ENCODE measurements around the gene YTHDC2. TPM values are rescaled to one million over a fixed set of nuclear protein-coding genes. Genes with fewer than 3 reads are reported as not detected.
A peak's percentile ranks its signal among the peaks of the same experiment; 100 is the strongest.

Gene YTHDC2
- total RNA-seq, 1 donor from 2014 or later = 32.1 TPM

DNA sequence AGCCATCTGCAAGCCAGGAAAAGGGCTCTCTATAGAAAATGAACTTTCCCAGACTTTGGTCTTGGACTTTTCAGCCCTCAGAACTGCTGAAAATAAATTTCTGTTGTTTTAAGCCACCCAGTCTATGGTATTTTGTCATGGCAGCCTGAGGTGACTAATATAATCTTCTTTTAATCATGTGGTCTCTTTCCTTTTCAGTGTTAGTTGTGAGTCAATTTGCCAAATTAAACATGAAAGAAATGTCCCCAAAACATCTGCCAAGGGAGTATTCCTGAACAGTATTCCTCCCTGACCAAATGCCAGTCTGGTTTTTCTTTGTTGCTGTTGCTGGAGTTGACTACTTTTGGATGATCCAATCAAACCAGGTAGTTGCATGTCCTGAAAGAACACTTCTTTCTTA lies 4.7 kb upstream of the YTHDC2 start:
- Mint-ChIP-seq H3K36me3 (ENCODE audit: low read depth) (no peaks in the 10 kb centered on the region), H3K9me3 (peaks cover 2% of the 10 kb centered on the region), H3K4me3 (no peak overlapping the region), H3K27me3 (ENCODE audit: low read depth) (peaks cover 24% of the 10 kb centered on the region), H3K27ac (ENCODE audit: unreplicated experiment) (no peak overlapping the region), H3K4me1 (peaks cover 4% of the 10 kb centered on the region)
- TF ChIP-seq, protein P1, sequence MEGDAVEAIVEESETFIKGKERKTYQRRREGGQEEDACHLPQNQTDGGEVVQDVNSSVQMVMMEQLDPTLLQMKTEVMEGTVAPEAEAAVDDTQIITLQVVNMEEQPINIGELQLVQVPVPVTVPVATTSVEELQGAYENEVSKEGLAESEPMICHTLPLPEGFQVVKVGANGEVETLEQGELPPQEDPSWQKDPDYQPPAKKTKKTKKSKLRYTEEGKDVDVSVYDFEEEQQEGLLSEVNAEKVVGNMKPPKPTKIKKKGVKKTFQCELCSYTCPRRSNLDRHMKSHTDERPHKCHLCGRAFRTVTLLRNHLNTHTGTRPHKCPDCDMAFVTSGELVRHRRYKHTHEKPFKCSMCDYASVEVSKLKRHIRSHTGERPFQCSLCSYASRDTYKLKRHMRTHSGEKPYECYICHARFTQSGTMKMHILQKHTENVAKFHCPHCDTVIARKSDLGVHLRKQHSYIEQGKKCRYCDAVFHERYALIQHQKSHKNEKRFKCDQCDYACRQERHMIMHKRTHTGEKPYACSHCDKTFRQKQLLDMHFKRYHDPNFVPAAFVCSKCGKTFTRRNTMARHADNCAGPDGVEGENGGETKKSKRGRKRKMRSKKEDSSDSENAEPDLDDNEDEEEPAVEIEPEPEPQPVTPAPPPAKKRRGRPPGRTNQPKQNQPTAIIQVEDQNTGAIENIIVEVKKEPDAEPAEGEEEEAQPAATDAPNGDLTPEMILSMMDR (conservative IDR thresholded peaks at IDR 0.05) = no peak
- no peak for DNase-seq (ENCODE audit: low read depth, low spot score)

DNA sequence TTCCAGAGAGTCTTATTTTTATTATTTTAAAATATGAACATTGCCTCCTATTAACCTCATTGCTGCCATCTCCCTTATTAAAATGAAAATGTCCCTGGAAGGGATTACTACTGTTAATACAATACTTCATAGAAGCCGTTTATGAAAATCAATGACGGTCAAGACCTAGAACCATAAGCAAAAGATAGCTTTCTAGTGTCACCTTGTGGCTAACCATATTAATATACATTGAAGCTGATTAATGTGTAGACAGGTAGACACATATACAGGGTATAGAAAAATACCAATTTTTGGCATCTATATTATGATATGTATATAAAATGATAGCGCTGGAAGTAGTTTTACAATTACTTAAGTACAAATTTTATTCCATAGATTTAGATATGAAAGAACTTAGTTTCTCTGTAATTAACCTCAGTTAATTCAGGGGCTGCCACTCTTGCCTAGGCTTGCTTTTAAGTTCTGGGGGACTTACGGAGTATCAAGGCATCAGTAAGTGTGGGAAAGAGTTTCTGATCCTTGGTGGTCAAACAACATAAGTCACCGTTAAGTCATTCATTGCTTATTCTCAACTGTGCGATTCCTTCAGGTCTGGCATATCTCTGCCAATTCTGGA lies 2.5 kb upstream of the YTHDC2 start:
- Mint-ChIP-seq H3K27ac (ENCODE audit: unreplicated experiment) (no peak overlapping the region), H3K27me3 (ENCODE audit: low read depth) (peaks cover 24% of the 10 kb centered on the region), H3K4me1 (peaks cover 23% of the 10 kb centered on the region), H3K36me3 (ENCODE audit: low read depth) (no peaks in the 10 kb centered on the region), H3K9me3 (peaks cover 2% of the 10 kb centered on the region), H3K4me3 (peak overlapping the region; percentile 1)
- no peak for DNase-seq (ENCODE audit: low read depth, low spot score)
- TF ChIP-seq, protein P1 (conservative IDR thresholded peaks at IDR 0.05) = peak; percentile 65

DNA sequence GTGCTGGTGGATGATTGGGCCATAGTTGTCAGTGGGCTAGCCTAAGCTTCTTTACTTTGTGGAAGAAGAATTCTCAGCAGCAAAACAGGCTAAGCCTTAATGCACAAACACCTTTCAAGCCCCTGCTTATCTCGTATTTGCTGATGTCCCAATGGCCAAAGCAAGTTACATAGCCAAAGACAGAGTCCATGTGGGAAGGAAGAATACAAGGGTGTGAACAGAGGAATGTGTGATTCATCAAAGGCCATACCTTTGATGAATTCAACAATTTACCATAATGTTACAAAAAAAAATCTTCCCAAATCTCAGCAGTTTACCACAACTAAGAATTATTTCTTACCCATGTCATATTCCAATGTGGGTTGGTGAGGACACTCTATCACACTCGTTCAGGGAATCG lies 1.2 kb upstream of the YTHDC2 start:
- DNase-seq (ENCODE audit: low read depth, low spot score) = no peak
- Mint-ChIP-seq H3K4me3 (peak overlapping the region; percentile 20), H3K4me1 (peaks cover 32% of the 10 kb centered on the region), H3K9me3 (peaks cover 2% of the 10 kb centered on the region), H3K27me3 (ENCODE audit: low read depth) (peaks cover 24% of the 10 kb centered on the region), H3K36me3 (ENCODE audit: low read depth) (peaks cover 2% of the 10 kb centered on the region), H3K27ac (ENCODE audit: unreplicated experiment) (no peak overlapping the region)
- TF ChIP-seq, protein P1 (conservative IDR thresholded peaks at IDR 0.05) = no peak

DNA sequence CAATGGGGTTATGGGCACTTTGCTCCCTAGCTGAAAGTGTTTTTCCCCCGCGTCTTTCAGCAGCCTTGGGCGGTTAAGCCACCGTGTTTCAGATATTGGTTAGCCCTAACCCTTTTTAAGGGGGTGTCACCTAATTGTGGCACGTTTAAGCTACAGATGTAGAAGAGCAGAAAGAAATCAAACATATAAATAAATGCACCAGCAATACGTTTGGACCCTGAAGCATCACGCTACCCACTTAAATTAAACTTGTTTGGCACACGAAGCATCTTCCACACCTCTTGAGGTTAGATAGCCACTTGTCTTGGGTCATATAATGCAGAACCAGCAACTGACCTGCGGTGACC lies 768 bp downstream of the YTHDC2 start:
- TF ChIP-seq, protein P1 (conservative IDR thresholded peaks at IDR 0.05) = no peak
- H3K27me3 Mint-ChIP-seq (ENCODE audit: low read depth) = peaks cover 7% of the 10 kb centered on the region
- H3K4me3 Mint-ChIP-seq = peak overlapping the region; percentile 94
- H3K4me1 Mint-ChIP-seq = peaks cover 34% of the 10 kb centered on the region
- H3K9me3 Mint-ChIP-seq = peaks cover 2% of the 10 kb centered on the region
- H3K27ac Mint-ChIP-seq (ENCODE audit: unreplicated experiment) = peak overlapping the region; percentile 97
- no peak for DNase-seq (ENCODE audit: low read depth, low spot score)
- H3K36me3 Mint-ChIP-seq (ENCODE audit: low read depth) = peaks cover 3% of the 10 kb centered on the region

DNA sequence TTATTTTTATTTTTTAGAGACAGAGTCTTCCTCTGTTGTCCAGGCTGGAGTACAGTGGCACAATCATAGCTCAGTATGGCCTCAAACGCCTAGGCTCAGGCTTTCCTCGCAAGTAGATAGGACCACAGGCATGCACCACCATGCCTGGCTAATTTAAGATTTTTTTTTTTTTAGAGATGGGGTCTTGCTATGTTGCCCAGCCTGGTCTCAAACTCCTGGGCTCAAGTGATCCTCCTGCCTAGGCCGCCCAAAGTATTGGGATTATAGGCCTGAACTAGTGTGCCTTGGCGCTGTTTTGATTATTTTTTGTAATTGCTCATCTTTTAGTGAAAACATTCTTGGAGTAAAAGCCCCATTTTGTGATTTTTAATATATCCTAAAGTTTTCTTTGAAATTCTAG lies 5.4 kb downstream of the YTHDC2 start:
- Mint-ChIP-seq H3K27ac (ENCODE audit: unreplicated experiment) (no peak overlapping the region), H3K4me3 (no peak overlapping the region), H3K36me3 (ENCODE audit: low read depth) (peaks cover 12% of the 10 kb centered on the region), H3K4me1 (peaks cover 29% of the 10 kb centered on the region), H3K9me3 (no peaks in the 10 kb centered on the region), H3K27me3 (ENCODE audit: low read depth) (no peaks in the 10 kb centered on the region)
- DNase-seq (ENCODE audit: low read depth, low spot score) = no peak
- TF ChIP-seq, protein P1 (conservative IDR thresholded peaks at IDR 0.05) = no peak
